ENCODE results near the gene ZNF658. TPM values are rescaled to one million over a fixed set of nuclear protein-coding genes. Genes with fewer than 3 reads are reported as not detected.
"Not testable (repeated sequence)": the region's sequence is repeated elsewhere in the genome, so short reads cannot be mapped to it uniquely, and the experiment has no call there.

ZNF658 gene
- total RNA-seq = 3.9 to 4.6 TPM (median 3.9 TPM) in 3 replicates
- long read RNA-seq, full-length matches to known transcripts = 1 of 1 reads
- long read RNA-seq, partial matches to known transcripts = 0 of 1 reads
- long read RNA-seq, other reads (novel, unspliced or antisense) = 0 of 1 reads

DNA sequence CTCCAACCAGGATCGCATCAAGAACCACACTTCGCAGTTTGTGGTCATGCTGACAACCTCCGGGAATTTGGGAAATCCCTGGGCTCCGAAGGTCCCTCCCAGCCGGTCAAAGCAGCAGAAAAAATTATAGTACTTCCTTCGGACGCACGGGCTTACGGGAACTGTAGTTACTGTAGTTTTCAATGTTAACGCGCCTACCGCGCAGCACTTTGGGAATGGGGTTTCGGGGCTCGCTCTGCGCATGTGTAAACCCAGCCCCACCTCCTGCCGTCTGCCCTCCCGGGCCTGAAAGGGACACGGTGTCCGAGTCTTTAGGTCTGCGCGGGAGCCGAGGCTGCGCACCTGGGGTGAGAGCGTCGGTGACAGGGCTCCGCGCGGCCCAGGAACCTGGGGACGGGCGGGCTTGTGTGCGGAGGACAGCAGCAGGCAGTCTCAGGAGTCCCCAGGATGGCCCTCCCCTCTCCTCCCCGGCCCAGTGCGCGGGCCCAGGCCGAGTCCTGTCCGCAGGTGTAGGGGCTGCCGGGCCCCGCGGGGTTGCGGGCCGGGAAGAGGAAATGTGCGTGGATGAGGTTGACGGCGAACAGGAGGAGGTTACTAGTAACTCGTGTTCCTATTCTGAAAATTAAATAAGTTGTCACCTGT is at the start of gene ZNF658:
TSS of gene ZNF658 (plus strand) at position 236 of the 642 bp plus-strand sequence. CDS start 2,837 bp downstream, outside the sequence.
- H3K27ac Mint-ChIP-seq (ENCODE audit: unreplicated experiment); H3K36me3 Mint-ChIP-seq (ENCODE audit: low read depth); H3K27me3 Mint-ChIP-seq (ENCODE audit: low read depth); H3K9me3 Mint-ChIP-seq (ENCODE audit: low read depth): not testable (repeated sequence)
- peak; percentile 83 for DNase-seq (ENCODE audit: low spot score)
- Mint-ChIP-seq H3K4me3 (ENCODE audit: unreplicated experiment) (peak within 1 kb of the TSS; percentile 92), H3K4me1 (ENCODE audit: low read depth) (peaks cover 10% of the 10 kb centered on the region)

GRCh38 chr9:66861732-66862131 is 38.8 kb upstream of the ZNF658 start:
- not testable (repeated sequence) for H3K9me3 Mint-ChIP-seq (ENCODE audit: low read depth); H3K4me3 Mint-ChIP-seq (ENCODE audit: unreplicated experiment); H3K27ac Mint-ChIP-seq (ENCODE audit: unreplicated experiment); H3K27me3 Mint-ChIP-seq (ENCODE audit: low read depth); H3K4me1 Mint-ChIP-seq (ENCODE audit: low read depth); DNase-seq (ENCODE audit: low spot score); H3K36me3 Mint-ChIP-seq (ENCODE audit: low read depth)

DNA sequence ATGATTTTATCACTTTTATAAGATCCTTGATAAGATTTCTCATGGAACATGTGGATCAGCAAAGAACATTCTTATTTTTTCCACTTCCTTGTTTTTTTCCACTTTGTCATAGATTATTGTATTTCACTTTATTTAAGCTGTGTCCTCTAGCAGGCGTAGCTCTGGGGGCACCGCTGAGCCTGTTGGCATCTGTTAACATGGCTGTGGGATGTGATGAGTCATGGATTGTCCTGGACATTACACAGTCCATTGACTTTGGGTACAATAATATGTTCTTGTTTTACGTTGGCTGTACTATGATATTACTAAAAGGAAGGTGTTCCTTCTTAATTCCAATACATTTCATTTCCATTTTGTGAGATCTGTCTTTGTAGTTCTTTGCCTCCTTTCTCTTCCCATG is 31.9 kb upstream of the ZNF658 start:
- H3K27ac Mint-ChIP-seq (ENCODE audit: unreplicated experiment); H3K27me3 Mint-ChIP-seq (ENCODE audit: low read depth); H3K36me3 Mint-ChIP-seq (ENCODE audit: low read depth); H3K4me3 Mint-ChIP-seq (ENCODE audit: unreplicated experiment); DNase-seq (ENCODE audit: low spot score); H3K4me1 Mint-ChIP-seq (ENCODE audit: low read depth); H3K9me3 Mint-ChIP-seq (ENCODE audit: low read depth): not testable (repeated sequence)

DNA sequence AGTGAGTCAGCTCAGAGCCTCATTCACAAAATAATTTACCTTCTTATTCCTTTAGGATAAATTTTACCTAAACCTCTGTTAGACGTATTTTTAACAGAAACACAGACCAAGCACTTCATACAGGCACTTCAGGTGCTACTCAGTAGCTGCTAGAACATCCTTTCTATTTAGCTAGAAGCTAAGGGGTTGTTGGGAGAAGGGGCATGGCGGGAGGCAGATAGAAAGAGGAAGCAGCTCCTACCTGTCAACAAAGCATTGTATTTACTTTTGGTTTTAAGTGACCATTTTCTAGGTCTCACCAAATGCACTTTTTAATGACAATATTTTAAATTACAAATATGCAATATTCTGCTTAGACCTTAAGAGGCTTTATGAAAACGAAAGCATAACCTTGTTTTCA is 19.9 kb upstream of the ZNF658 start:
- not testable (repeated sequence) for H3K27ac Mint-ChIP-seq (ENCODE audit: unreplicated experiment); DNase-seq (ENCODE audit: low spot score); H3K4me1 Mint-ChIP-seq (ENCODE audit: low read depth); H3K4me3 Mint-ChIP-seq (ENCODE audit: unreplicated experiment); H3K36me3 Mint-ChIP-seq (ENCODE audit: low read depth); H3K9me3 Mint-ChIP-seq (ENCODE audit: low read depth); H3K27me3 Mint-ChIP-seq (ENCODE audit: low read depth)

- not testable (repeated sequence) for H3K4me1 Mint-ChIP-seq (ENCODE audit: low read depth); H3K9me3 Mint-ChIP-seq (ENCODE audit: low read depth); H3K4me3 Mint-ChIP-seq (ENCODE audit: unreplicated experiment); H3K27me3 Mint-ChIP-seq (ENCODE audit: low read depth); H3K36me3 Mint-ChIP-seq (ENCODE audit: low read depth); DNase-seq (ENCODE audit: low spot score); H3K27ac Mint-ChIP-seq (ENCODE audit: unreplicated experiment)
These were observed 18.7 kb upstream of the ZNF658 start for GRCh38 chr9:66881847-66882246.

DNA sequence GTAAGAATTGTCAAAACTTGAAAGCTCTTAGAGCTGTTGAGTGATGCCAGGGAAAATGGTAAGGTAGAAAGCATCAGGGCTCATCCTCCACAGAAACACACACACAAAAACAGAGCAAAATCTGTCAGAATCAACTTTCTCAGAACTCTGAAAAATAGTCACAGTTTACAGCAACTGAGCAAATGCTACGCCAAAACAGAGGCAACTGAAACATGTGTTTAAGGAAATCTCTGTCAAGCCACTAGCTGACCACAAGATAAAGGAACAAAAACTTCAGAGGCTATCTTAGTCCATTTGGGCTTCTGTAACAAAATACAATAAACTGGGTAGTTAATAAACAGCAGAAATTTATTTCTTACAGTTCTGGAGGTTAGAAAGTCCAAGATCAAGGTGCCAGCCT is 10.2 kb upstream of the ZNF658 start:
- not testable (repeated sequence) for H3K9me3 Mint-ChIP-seq (ENCODE audit: low read depth); H3K4me1 Mint-ChIP-seq (ENCODE audit: low read depth); H3K4me3 Mint-ChIP-seq (ENCODE audit: unreplicated experiment); H3K27me3 Mint-ChIP-seq (ENCODE audit: low read depth); DNase-seq (ENCODE audit: low spot score); H3K27ac Mint-ChIP-seq (ENCODE audit: unreplicated experiment); H3K36me3 Mint-ChIP-seq (ENCODE audit: low read depth)

DNA sequence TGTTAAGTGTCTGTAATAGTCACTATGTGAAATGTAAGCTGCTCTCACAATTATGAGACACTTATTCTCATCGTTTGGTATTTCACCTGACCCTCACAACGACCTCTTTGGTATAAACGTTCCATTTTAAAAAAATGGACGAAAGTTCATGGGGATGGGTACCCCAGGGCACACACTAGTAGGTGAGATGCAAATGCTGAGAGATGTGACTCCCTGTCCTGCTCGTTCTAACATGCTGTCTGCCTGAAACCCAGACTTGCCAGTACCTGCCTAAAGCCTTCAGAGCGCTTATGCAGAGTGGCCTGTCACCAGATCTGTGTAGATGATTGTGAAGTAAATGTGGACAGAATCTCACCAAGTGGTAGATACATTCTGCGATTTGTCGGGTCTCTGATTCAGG is 616 bp downstream of the ZNF658 start:
- Mint-ChIP-seq H3K4me1 (ENCODE audit: low read depth) (peaks cover 10% of the 10 kb centered on the region), H3K4me3 (ENCODE audit: unreplicated experiment) (peak overlapping the region; percentile 92)
- H3K9me3 Mint-ChIP-seq (ENCODE audit: low read depth); DNase-seq (ENCODE audit: low spot score); H3K27me3 Mint-ChIP-seq (ENCODE audit: low read depth); H3K36me3 Mint-ChIP-seq (ENCODE audit: low read depth); H3K27ac Mint-ChIP-seq (ENCODE audit: unreplicated experiment): not testable (repeated sequence)

DNA sequence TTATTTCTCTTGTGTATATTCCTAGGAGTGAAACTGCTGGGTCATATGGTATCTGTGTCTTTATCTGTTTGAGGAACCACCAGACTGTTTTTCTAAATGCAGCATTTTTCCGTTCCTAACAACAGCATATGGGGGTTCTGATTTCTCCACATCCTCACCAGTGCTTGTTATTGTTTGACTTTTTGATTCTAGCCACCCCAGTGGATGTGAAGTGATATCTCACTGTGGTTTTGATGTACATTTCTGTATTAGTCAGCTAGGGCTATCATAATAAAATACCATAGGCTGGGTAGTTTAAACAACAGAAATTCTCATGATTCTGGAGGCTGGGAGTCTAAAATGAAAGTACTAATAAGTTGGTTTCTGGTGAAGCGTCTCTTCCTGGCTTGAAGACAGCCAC is 9.0 kb downstream of the ZNF658 start:
- H3K36me3 Mint-ChIP-seq (ENCODE audit: low read depth); H3K4me3 Mint-ChIP-seq (ENCODE audit: unreplicated experiment); H3K4me1 Mint-ChIP-seq (ENCODE audit: low read depth); H3K27ac Mint-ChIP-seq (ENCODE audit: unreplicated experiment); H3K9me3 Mint-ChIP-seq (ENCODE audit: low read depth); DNase-seq (ENCODE audit: low spot score); H3K27me3 Mint-ChIP-seq (ENCODE audit: low read depth): not testable (repeated sequence)

GRCh38 chr9:66920072-66920471 is 19.5 kb downstream of the ZNF658 start:
- not testable (repeated sequence) for H3K4me3 Mint-ChIP-seq (ENCODE audit: unreplicated experiment); DNase-seq (ENCODE audit: low spot score); H3K9me3 Mint-ChIP-seq (ENCODE audit: low read depth); H3K36me3 Mint-ChIP-seq (ENCODE audit: low read depth); H3K27me3 Mint-ChIP-seq (ENCODE audit: low read depth); H3K4me1 Mint-ChIP-seq (ENCODE audit: low read depth); H3K27ac Mint-ChIP-seq (ENCODE audit: unreplicated experiment)

- H3K9me3 Mint-ChIP-seq (ENCODE audit: low read depth); H3K27me3 Mint-ChIP-seq (ENCODE audit: low read depth): not testable (repeated sequence)
These were observed 35.8 kb downstream of the ZNF658 start for GRCh38 chr9:66936194-66936870.

GRCh38 chr9:66937662-66938061 is 37.1 kb downstream of the ZNF658 start:
- H3K27me3 Mint-ChIP-seq (ENCODE audit: low read depth); DNase-seq (ENCODE audit: low spot score); H3K36me3 Mint-ChIP-seq (ENCODE audit: low read depth); H3K4me3 Mint-ChIP-seq (ENCODE audit: unreplicated experiment); H3K27ac Mint-ChIP-seq (ENCODE audit: unreplicated experiment); H3K9me3 Mint-ChIP-seq (ENCODE audit: low read depth); H3K4me1 Mint-ChIP-seq (ENCODE audit: low read depth): not testable (repeated sequence)

More at GRCh38 chr9:66936194-66936870, 35.8 kb downstream of the ZNF658 start:
- not testable (repeated sequence) for DNase-seq (ENCODE audit: low spot score); H3K27ac Mint-ChIP-seq (ENCODE audit: unreplicated experiment); H3K4me1 Mint-ChIP-seq (ENCODE audit: low read depth); H3K36me3 Mint-ChIP-seq (ENCODE audit: low read depth); H3K4me3 Mint-ChIP-seq (ENCODE audit: unreplicated experiment)

DNA sequence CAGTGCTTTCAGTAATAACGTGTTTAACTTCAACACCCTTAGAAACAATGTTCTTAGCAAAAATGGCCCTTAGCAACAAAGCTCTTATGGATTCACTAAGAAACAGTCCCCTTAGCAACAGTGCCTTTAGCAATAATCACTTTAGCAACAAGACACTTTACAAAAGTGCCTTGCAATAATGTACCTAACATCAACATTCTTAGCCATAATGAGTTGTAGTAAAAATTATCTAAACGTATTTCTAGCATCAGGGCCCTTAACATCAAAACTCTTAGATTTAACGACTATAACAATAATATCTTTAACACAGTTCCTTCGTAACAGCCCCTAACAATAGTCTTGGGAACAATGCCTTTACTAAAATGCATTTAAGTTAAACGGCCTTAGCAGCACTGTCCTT is 37.8 kb downstream of the ZNF658 start:
- H3K36me3 Mint-ChIP-seq (ENCODE audit: low read depth); H3K4me1 Mint-ChIP-seq (ENCODE audit: low read depth); H3K9me3 Mint-ChIP-seq (ENCODE audit: low read depth); H3K27ac Mint-ChIP-seq (ENCODE audit: unreplicated experiment); H3K27me3 Mint-ChIP-seq (ENCODE audit: low read depth); H3K4me3 Mint-ChIP-seq (ENCODE audit: unreplicated experiment); DNase-seq (ENCODE audit: low spot score): not testable (repeated sequence)
